CD4-positive, alpha-beta T cell treated with Interleukin-10 for 1 hour (primary cell): ENCODE data around the gene CAMSAP3.
A peak's percentile ranks its signal among the peaks of the same experiment; 100 is the strongest.
"Not testable (repeated sequence)": the region's sequence is repeated elsewhere in the genome, so short reads cannot be mapped to it uniquely, and the experiment has no call there.

ENCODE experiments used
- DNase-seq: peaks from one replicate; pipeline ENCODE4 v3.0.0-alpha.2; 2020

Gene CAMSAP3

GRCh38 chr19:7595466-7596133 lies at the start of gene CAMSAP3:
TSS of gene CAMSAP3 (plus strand) at chr19:7595863. CDS start at chr19:7596003, 140 bp downstream.
- peak; percentile 42 for DNase-seq

- DNase-seq, result no peak
Observed at GRCh38 chr19:7545904-7546303, 49.8 kb upstream of the CAMSAP3 start.

- DNase-seq, result no peak
Observed at GRCh38 chr19:7547159-7547558, 48.5 kb upstream of the CAMSAP3 start.

GRCh38 chr19:7549429-7550148 lies 46.1 kb upstream of the CAMSAP3 start:
- DNase-seq, result no peak

GRCh38 chr19:7550169-7550770 lies 45.4 kb upstream of the CAMSAP3 start:
- DNase-seq, result no peak

GRCh38 chr19:7550987-7551761 lies 44.5 kb upstream of the CAMSAP3 start:
- DNase-seq, result peak; percentile 46

- no peak for DNase-seq
Observed at GRCh38 chr19:7552781-7553180, 42.9 kb upstream of the CAMSAP3 start.

- no peak for DNase-seq
Observed at GRCh38 chr19:7554565-7554964, 41.1 kb upstream of the CAMSAP3 start.

- DNase-seq, result peak; percentile 19
Observed at GRCh38 chr19:7554990-7555864, 40.4 kb upstream of the CAMSAP3 start.

GRCh38 chr19:7556696-7557315 lies 38.9 kb upstream of the CAMSAP3 start:
- DNase-seq, result no peak

- DNase-seq, result no peak
Observed at GRCh38 chr19:7558667-7559066, 37.0 kb upstream of the CAMSAP3 start.

GRCh38 chr19:7559102-7559501 lies 36.6 kb upstream of the CAMSAP3 start:
- no peak for DNase-seq

- no peak for DNase-seq
Observed at GRCh38 chr19:7560255-7560654, 35.4 kb upstream of the CAMSAP3 start.

GRCh38 chr19:7561325-7561724 lies 34.3 kb upstream of the CAMSAP3 start:
- DNase-seq, result no peak

GRCh38 chr19:7562646-7563393 lies 32.8 kb upstream of the CAMSAP3 start:
- no peak for DNase-seq

GRCh38 chr19:7564866-7565265 lies 30.8 kb upstream of the CAMSAP3 start:
- no peak for DNase-seq

GRCh38 chr19:7565332-7565731 lies 30.3 kb upstream of the CAMSAP3 start:
- no peak for DNase-seq

- DNase-seq, result no peak
Observed at GRCh38 chr19:7570761-7571160, 24.9 kb upstream of the CAMSAP3 start.

GRCh38 chr19:7575434-7576040 lies 20.1 kb upstream of the CAMSAP3 start:
- no peak for DNase-seq

GRCh38 chr19:7577422-7577821 lies 18.2 kb upstream of the CAMSAP3 start:
- DNase-seq, result not testable (repeated sequence)

GRCh38 chr19:7578127-7578526 lies 17.5 kb upstream of the CAMSAP3 start:
- no peak for DNase-seq
